H1 (cell line): ENCODE results near the gene FBXW10B. TPM values are rescaled to one million over a fixed set of nuclear protein-coding genes. Genes with fewer than 3 reads are reported as not detected.

ENCODE experiments used
- CTCF ChIA-PET: fragments of 300-600 bp; sonication (Branson Sonifier 250); formaldehyde crosslinking; loops from one replicate; lab custom pipeline; 2021; ENCODE audit not compliant: partially characterized antibody; lab: Charles Lee
- POLR2A ChIA-PET: fragments of 300-600 bp; sonication (Branson Sonifier 250); formaldehyde crosslinking; loops from one replicate; lab custom pipeline; 2021; ENCODE audit warnings: inconsistent platforms; ENCODE audit not compliant: partially characterized antibody; lab: Charles Lee
- DNase-seq, 2 experiments: peaks; one replicate each; pipeline versions ENCODE4 v3.0.0 to v3.0.0-alpha.2; 2010 to 2022; ENCODE audit warnings: low spot score in 2 of 2, low read depth in 1 of 2, mixed read lengths in 1 of 2
- FAIRE-seq: peaks from 2 replicates; lab custom pipeline; 2011; peaks lifted over from hg19 to GRCh38; lab: Jason Lieb, UNC
- H2AFZ ChIP-seq: 2 replicates; pipeline ENCODE4 v1.8.1; 2012; ENCODE audit warnings: low read length, inconsistent platforms
- H2AK5ac ChIP-seq: 2 replicates; pipeline ENCODE4 v1.6.1; 2013; ENCODE audit warnings: low read depth, low read length
- H2BK120ac ChIP-seq: replicated peaks from 2 replicates; pipeline ENCODE3; 2013; ENCODE audit warnings: low read depth, low read length, inconsistent platforms
- H2BK12ac ChIP-seq: 2 replicates; pipeline ENCODE4 v1.6.1; 2013; ENCODE audit warnings: low read depth, low read length
- H2BK15ac ChIP-seq: 2 replicates; pipeline ENCODE4 v1.6.1; 2013; ENCODE audit warnings: low read length
- H2BK20ac ChIP-seq: 2 replicates; pipeline ENCODE4 v1.6.1; 2013; ENCODE audit warnings: low read length
- H2BK5ac ChIP-seq: 2 replicates; pipeline ENCODE4 v1.6.1; 2013; ENCODE audit warnings: low read depth, low read length
- H3K14ac ChIP-seq: 2 replicates; pipeline ENCODE4 v1.6.1; 2013; ENCODE audit warnings: inconsistent platforms; ENCODE audit not compliant: insufficient read length
- H3K18ac ChIP-seq: 2 replicates; pipeline ENCODE4 v1.6.1; 2013; ENCODE audit warnings: low read length; ENCODE audit errors: extremely low read depth
- H3K23ac ChIP-seq: 2 replicates; pipeline ENCODE4 v1.6.1; 2013; ENCODE audit warnings: inconsistent platforms; ENCODE audit not compliant: insufficient read length
- H3K23me2 ChIP-seq: 2 replicates; pipeline ENCODE4 v1.6.1; 2013; ENCODE audit warnings: low read depth, low read length
- H3K27ac ChIP-seq: 2 replicates; pipeline ENCODE4 v1.6.1; 2011; ENCODE audit warnings: low read depth, low read length, inconsistent platforms
- H3K27me3 ChIP-seq, 4 experiments: replicated peaks in 1 of 4; 1 replicate in 1 of 4; 2 replicates in 3 of 4; pipeline versions ENCODE4 v1.6.1 to v1.8.1; 2011 to 2013; ENCODE audit warnings: low read length in 3 of 4, mild to moderate bottlenecking in 3 of 4, inconsistent platforms in 2 of 4, mixed read lengths in 2 of 4, moderate library complexity in 1 of 4; ENCODE audit not compliant: control insufficient read depth in 3 of 4, insufficient read depth in 3 of 4; ENCODE audit errors: extremely low read depth in 1 of 4
- H3K36me3 ChIP-seq, 4 experiments: 2 replicates each; pipeline versions ENCODE4 v1.6.1 to v1.8.1; 2011 to 2013; ENCODE audit warnings: mild to moderate bottlenecking in 4 of 4, low read length in 3 of 4, moderate library complexity in 2 of 4, control low read depth in 1 of 4, inconsistent platforms in 1 of 4; ENCODE audit not compliant: insufficient read depth in 4 of 4, control insufficient read depth in 2 of 4
- H3K4ac ChIP-seq: replicated peaks from 2 replicates; pipeline ENCODE3; 2013; ENCODE audit warnings: low read length, low read depth, mixed read lengths, inconsistent platforms; ENCODE audit not compliant: insufficient read length
- H3K4me1 ChIP-seq, 4 experiments: replicated peaks in 1 of 4; 1 replicate in 1 of 4; 2 replicates in 3 of 4; pipeline versions ENCODE4 v1.6.1 to v1.8.1; 2011 to 2013; ENCODE audit warnings: low read length in 3 of 4, inconsistent platforms in 2 of 4, mixed read lengths in 1 of 4; ENCODE audit not compliant: insufficient read depth in 4 of 4, control insufficient read depth in 3 of 4
- H3K4me2 ChIP-seq, 2 experiments: 2 replicates each; pipeline versions ENCODE4 v1.6.1 to v1.8.1; 2011 to 2013; ENCODE audit warnings: low read depth in 2 of 2, low read length in 2 of 2, control low read depth in 1 of 2, inconsistent platforms in 1 of 2, mild to moderate bottlenecking in 1 of 2; ENCODE audit not compliant: insufficient read depth in 1 of 2
- H3K4me3 ChIP-seq, 4 experiments: fragments of 200-600, 300-600 bp in 1 of 4; sonication (generic), shearing (Covaris generic), sonication (Bioruptor Twin) in 1 of 4; 2 replicates each; pipeline versions ENCODE4 v1.5.1 to v1.8.1; 2011 to 2016; ENCODE audit warnings: low read length in 4 of 4, low read depth in 3 of 4, control low read depth in 2 of 4, inconsistent platforms in 2 of 4, mild to moderate bottlenecking in 2 of 4, mixed read lengths in 1 of 4, moderate library complexity in 1 of 4; ENCODE audit not compliant: insufficient read depth in 2 of 4; ENCODE audit errors: extremely low read depth in 1 of 4
- H3K56ac ChIP-seq: replicated peaks from 2 replicates; pipeline ENCODE3; 2013; ENCODE audit warnings: low read depth, mild to moderate bottlenecking, mixed read lengths, low read length, inconsistent platforms; ENCODE audit not compliant: insufficient read length
- H3K79me1 ChIP-seq: 2 replicates; pipeline ENCODE4 v1.6.1; 2013; ENCODE audit warnings: low read depth, low read length, control low read depth
- H3K79me2 ChIP-seq, 2 experiments: 2 replicates each; pipeline versions ENCODE4 v1.6.1 to v1.8.1; 2012 to 2013; ENCODE audit warnings: low read length in 2 of 2, mild to moderate bottlenecking in 2 of 2, inconsistent platforms in 1 of 2; ENCODE audit not compliant: insufficient read depth in 2 of 2, control insufficient read depth in 1 of 2
- H3K9ac ChIP-seq, 4 experiments: replicated peaks in 1 of 4; 1 replicate in 1 of 4; 2 replicates in 3 of 4; pipeline versions ENCODE4 v1.6.1 to v1.8.1; 2011 to 2013; ENCODE audit warnings: low read depth in 3 of 4, low read length in 3 of 4, control low read depth in 2 of 4, mild to moderate bottlenecking in 2 of 4, moderate library complexity in 2 of 4, inconsistent platforms in 1 of 4; ENCODE audit errors: extremely low read depth in 1 of 4
- H3K9me3 ChIP-seq, 2 experiments: 2 replicates each; pipeline versions ENCODE4 v1.6.1 to v1.8.1; 2012 to 2013; ENCODE audit warnings: mild to moderate bottlenecking in 2 of 2, moderate library complexity in 2 of 2, control low read depth in 1 of 2, inconsistent platforms in 1 of 2, low read depth in 1 of 2, low read length in 1 of 2, mixed read lengths in 1 of 2; ENCODE audit not compliant: insufficient read depth in 2 of 2
- H4K20me1 ChIP-seq, 2 experiments: replicated peaks in 1 of 2; 2 replicates each; pipeline versions ENCODE3 to v1.8.1; 2011 to 2013; ENCODE audit warnings: inconsistent platforms in 2 of 2, low read length in 2 of 2, mild to moderate bottlenecking in 1 of 2; ENCODE audit not compliant: insufficient read depth in 2 of 2, control insufficient read depth in 1 of 2
- H4K5ac ChIP-seq: 2 replicates; pipeline ENCODE4 v1.6.1; 2013; ENCODE audit warnings: low read length, low read depth, mixed read lengths, inconsistent platforms; ENCODE audit not compliant: insufficient read length
- H4K8ac ChIP-seq: 2 replicates; pipeline ENCODE4 v1.8.0; 2013; ENCODE audit warnings: mild to moderate bottlenecking, moderate library complexity, low read length, inconsistent platforms; ENCODE audit not compliant: insufficient read depth; ENCODE audit errors: extremely low read depth
- H4K91ac ChIP-seq: replicated peaks from 2 replicates; pipeline ENCODE3; 2013; ENCODE audit warnings: low read length, mixed read lengths, inconsistent platforms; ENCODE audit not compliant: insufficient read length
- E2F6 ChIP-seq: IDR thresholded peaks from 2 replicates; pipeline ENCODE4 v1.6.1; 2012; ENCODE audit warnings: inconsistent platforms
- MAFK ChIP-seq: IDR thresholded peaks from 2 replicates; pipeline ENCODE4 v1.6.1; 2012; ENCODE audit warnings: low read depth, mild to moderate bottlenecking, improper control_type of control experiment, low read length
- WGBS, 2 experiments: shearing (Covaris generic) in 1 of 2; methylation state at CpG; one replicate each; pipeline versions ENCODE4 v1.1.6 to v1.1.7; 2013 to 2015; ENCODE audit warnings: low lambda C conversion rate in 2 of 2, mixed read lengths in 2 of 2, inconsistent platforms in 1 of 2, low coverage in 1 of 2, missing lambda C conversion rate in 1 of 2; ENCODE audit not compliant: insufficient replicate concordance in 2 of 2, insufficient coverage in 1 of 2, insufficient read length in 1 of 2; ENCODE audit errors: extremely low coverage in 1 of 2, missing lambda C conversion rate in 1 of 2; 5-methylcytosine and 5-hydroxymethylcytosine counted together
- polyA plus RNA-seq, 7 experiments: library from polyadenylated mRNA; depleted of rRNA in 3 of 7; stranded (reverse) in 5 of 7; unstranded in 2 of 7; fragments of >200 nt in 5 of 7; fragments of 200-250 nt in 2 of 7; gene quantifications; 1 replicate in 5 of 7; 2 replicates in 1 of 7; 4 replicates in 1 of 7; pipeline versions ENCODE4 v1.2.1 to v1.2.3, GENCODE V29; 2011 to 2013; ENCODE audit warnings: missing spikeins in 2 of 7, mixed read lengths in 2 of 7
- total RNA-seq: library from RNA; stranded (reverse); fragmentation: NEBNext Ultra II Directional; extraction: Animal tissue kit (Norgen Biotek cat#: 25700); gene quantifications from 2 replicates; pipeline ENCODE4 v1.2.1, GENCODE V29; 2021

The FBXW10B gene
- total and polyA plus RNA-seq, 2 of the 8 experiments (the other 6 are each of a cell fraction or from before 2014, with no cell fraction given): 0.14 TPM; not detected in 1

- Histone ChIP-seq H3K23ac (no peak overlapping the region), H3K9ac (no peak overlapping the region), H3K23me2 (no peaks in the 10 kb centered on the region), H3K27me3 (no peaks in the 10 kb centered on the region), H2BK20ac (no peak overlapping the region), H4K91ac (no peak overlapping the region), H2AK5ac (no peak overlapping the region), H2BK5ac (no peak overlapping the region), H3K79me2 (no peaks in the 10 kb centered on the region), H4K5ac (no peak overlapping the region), H3K36me3 (peaks cover 0 to 10% (median 4%) of the 10 kb centered on the region in 4 experiments; a peak in 4 of 8 replicates), H3K79me1 (no peaks in the 10 kb centered on the region), H3K4me3 (no peak overlapping the region), H3K4ac (no peak overlapping the region), H2BK12ac (no peak overlapping the region), H4K8ac (no peak overlapping the region), H3K56ac (no peak overlapping the region), H4K20me1 (no peaks in the 10 kb centered on the region), H3K14ac (no peak overlapping the region), H3K4me1 (peaks cover 0 to 10% (median 7%) of the 10 kb centered on the region in 4 experiments; a peak in 4 of 7 replicates), H3K27ac (no peak overlapping the region), H2BK15ac (no peak overlapping the region), H3K9me3 (no peaks in the 10 kb centered on the region), H3K18ac (no peak overlapping the region), H3K4me2 (no peak overlapping the region), H2BK120ac (no peak overlapping the region), H2AFZ (no peak overlapping the region)
- WGBS, 2 experiments: 75% methylated on average over 3 of the region's 3 CpGs; no CpG with 5 or more reads in 1 of the 2 experiments
- DNase-seq (no peak), FAIRE-seq (no peak)
- CTCF ChIA-PET: no interaction called here
- TF ChIP-seq E2F6: peak; percentile 48
- TF ChIP-seq MAFK: no peak
- POLR2A ChIA-PET: interaction anchor here (0.8 kb wide), 1 partner anchor 138 kb away, joined by 3 read pairs; no protein-coding TSS in a partner anchor
Measured at GRCh38 chr17:15654886-15655561, 35.5 kb upstream of the FBXW10B start.
